Measurements from ENCODE around the gene LAIR2.
"Not testable (repeated sequence)": the region's sequence is repeated elsewhere in the genome, so short reads cannot be mapped to it uniquely, and the experiment has no call there.

Gene LAIR2

DNA sequence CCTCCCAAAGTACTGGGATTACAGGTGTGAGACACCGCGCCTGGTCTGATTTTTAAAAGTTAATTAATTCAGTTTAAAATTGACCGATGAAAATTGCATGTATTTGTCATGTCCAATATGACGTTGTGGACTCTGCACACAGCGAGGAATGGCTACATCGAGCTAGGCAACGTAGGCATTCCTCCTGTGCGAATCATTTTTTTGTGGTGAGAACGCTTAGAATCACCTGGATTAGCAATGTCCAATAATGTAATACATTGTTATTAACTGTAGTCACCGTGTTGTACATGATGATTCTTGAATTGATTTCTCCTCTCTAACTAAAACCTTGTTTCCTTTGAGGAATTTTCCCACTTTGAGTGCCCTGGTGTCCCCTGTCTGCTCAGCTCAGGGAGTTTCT is 3.4 kb downstream of the LAIR2 start:
- DNase-seq (ENCODE audit: low read depth in 1 of 2, low spot score in 1 of 2), result no peak
- Histone ChIP-seq H3K4me3 (replicated peaks; ENCODE audit: insufficient read depth, low read length) (no peak overlapping the region), H3K27me3 (ENCODE audit: insufficient read depth, poor library complexity, severe bottlenecking) (peaks cover 9% of the 10 kb centered on the region), H3K27ac (replicated peaks) (no peak overlapping the region)
- TF ChIP-seq REST (IDR thresholded peaks at IDR 0.05; ENCODE audit: insufficient replicate concordance, low read depth) (no peak), CTCF (IDR thresholded peaks at IDR 0.05; ENCODE audit: insufficient read depth, low read length) (no peak), GABPA (IDR thresholded peaks at IDR 0.05; ENCODE audit: low read depth) (no peak), POLR2AphosphoS5 (IDR thresholded peaks at IDR 0.05; ENCODE audit: low read depth) (no peak), SPI1 (IDR thresholded peaks at IDR 0.05; ENCODE audit: borderline replicate concordance, low read depth) (no peak)

- not testable (repeated sequence) for H3K27ac ChIP-seq (replicated peaks); DNase-seq (ENCODE audit: low read depth in 1 of 2, low spot score in 1 of 2); H3K4me3 ChIP-seq (replicated peaks; ENCODE audit: insufficient read depth, low read length); H3K27me3 ChIP-seq (ENCODE audit: insufficient read depth, poor library complexity, severe bottlenecking)
Observed at GRCh38 chr19:54507038-54507717, 4.5 kb downstream of the LAIR2 start.

DNA sequence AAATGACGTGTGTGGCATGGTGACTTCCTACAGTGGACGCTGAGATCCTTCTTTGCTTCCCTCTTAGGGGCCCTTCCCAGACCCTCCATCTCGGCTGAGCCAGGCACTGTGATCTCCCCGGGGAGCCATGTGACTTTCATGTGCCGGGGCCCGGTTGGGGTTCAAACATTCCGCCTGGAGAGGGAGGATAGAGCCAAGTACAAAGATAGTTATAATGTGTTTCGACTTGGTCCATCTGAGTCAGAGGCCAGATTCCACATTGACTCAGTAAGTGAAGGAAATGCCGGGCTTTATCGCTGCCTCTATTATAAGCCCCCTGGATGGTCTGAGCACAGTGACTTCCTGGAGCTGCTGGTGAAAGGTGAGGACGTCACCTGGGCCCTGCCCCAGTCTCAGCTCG is 5.2 kb downstream of the LAIR2 start:
- H3K27ac ChIP-seq (replicated peaks), result no peak overlapping the region
- H3K4me3 ChIP-seq (replicated peaks; ENCODE audit: insufficient read depth, low read length), result no peak overlapping the region
- H3K27me3 ChIP-seq (ENCODE audit: insufficient read depth, poor library complexity, severe bottlenecking), result peaks cover 7% of the 10 kb centered on the region
- TF ChIP-seq POLR2AphosphoS5 (IDR thresholded peaks at IDR 0.05; ENCODE audit: low read depth) (no peak), REST (IDR thresholded peaks at IDR 0.05; ENCODE audit: insufficient replicate concordance, low read depth) (no peak), GABPA (IDR thresholded peaks at IDR 0.05; ENCODE audit: low read depth) (no peak), SPI1 (IDR thresholded peaks at IDR 0.05; ENCODE audit: borderline replicate concordance, low read depth) (no peak), CTCF (IDR thresholded peaks at IDR 0.05; ENCODE audit: insufficient read depth, low read length) (no peak)
- DNase-seq (ENCODE audit: low read depth in 1 of 2, low spot score in 1 of 2), result no peak

DNA sequence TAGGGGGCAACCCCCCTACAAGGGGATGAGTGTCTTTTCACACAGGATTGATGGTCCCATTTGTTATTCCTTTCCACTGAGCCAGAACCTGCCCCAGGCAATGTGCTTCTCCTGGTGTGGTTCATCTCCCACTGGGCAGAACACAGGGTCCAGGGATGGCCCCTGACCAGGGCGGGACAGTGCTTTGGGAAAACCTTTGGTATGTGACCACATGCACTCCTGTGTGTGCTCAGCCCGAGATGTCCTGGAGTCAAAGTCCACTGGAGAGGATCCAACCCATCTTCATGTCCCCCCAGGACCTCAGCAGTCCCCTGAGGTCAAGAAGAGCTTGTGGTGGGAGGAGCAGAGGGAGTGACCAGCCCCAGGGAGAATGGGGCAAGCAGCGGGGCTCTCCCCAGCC is 5.9 kb downstream of the LAIR2 start:
- not testable (repeated sequence) for H3K27me3 ChIP-seq (ENCODE audit: insufficient read depth, poor library complexity, severe bottlenecking); H3K4me3 ChIP-seq (replicated peaks; ENCODE audit: insufficient read depth, low read length); H3K27ac ChIP-seq (replicated peaks); DNase-seq (ENCODE audit: low read depth in 1 of 2, low spot score in 1 of 2)

DNA sequence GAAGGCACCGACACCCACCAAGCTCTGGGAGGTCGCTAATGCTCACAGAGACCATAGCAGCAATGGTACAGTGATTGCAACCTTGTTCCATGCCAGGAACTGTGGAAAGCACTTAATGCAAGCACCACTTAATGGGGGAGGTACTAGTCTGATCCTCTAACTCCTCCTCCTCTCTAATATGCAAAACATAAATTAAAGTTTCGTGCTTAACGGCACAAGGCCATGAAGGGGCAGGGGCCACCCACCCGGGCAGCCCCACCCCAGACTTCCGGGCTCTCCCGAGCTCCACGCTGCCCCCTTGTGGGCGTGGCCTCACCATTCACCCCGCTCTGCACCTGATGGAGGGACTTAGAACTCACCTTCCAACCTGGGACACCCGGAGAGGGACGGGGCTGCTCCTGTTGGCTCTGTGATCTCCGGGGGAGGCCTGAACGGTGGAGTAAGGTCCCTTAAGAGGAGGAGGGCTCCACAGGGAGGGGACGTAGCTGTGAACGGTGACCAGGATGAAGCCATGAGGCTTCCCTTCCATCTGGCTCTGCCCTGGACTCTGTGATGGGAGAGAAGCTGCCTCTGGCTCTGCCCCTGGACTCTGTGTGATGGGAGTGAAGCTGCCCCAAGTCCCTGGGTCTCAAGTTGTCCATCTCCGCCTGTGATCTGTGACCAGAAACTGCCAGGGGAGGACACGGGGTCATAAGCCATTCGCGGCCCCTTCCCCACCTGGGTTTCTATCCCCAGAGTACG is 6.7 kb downstream of the LAIR2 start:
- H3K4me3 ChIP-seq (replicated peaks; ENCODE audit: insufficient read depth, low read length); H3K27ac ChIP-seq (replicated peaks); H3K27me3 ChIP-seq (ENCODE audit: insufficient read depth, poor library complexity, severe bottlenecking); DNase-seq (ENCODE audit: low read depth in 1 of 2, low spot score in 1 of 2): not testable (repeated sequence)
